MM.1S (cell line): ENCODE measurements around the gene IGFBP2.

Source experiments
- EZH2 ChIP-seq: fragments of 300-600 bp; sonication (generic); optimal IDR thresholded peaks from 2 replicates; pipeline ENCODE3; 2017; ENCODE audit warnings: low read depth, mild to moderate bottlenecking, antibody characterized with exemption, low read length, mixed read lengths
- EZH2phosphoT487 ChIP-seq: fragments of 300-600 bp; sonication (generic); IDR thresholded peaks from 2 replicates; pipeline ENCODE4 v1.6.1; 2018; ENCODE audit warnings: antibody characterized with exemption, low read length
- TF ChIP-seq, protein P1 (sequence below): fragments of 300-600 bp; sonication (generic); IDR thresholded peaks from 2 replicates; pipeline ENCODE4 v1.5.1; 2016; ENCODE audit warnings: antibody characterized with exemption, low read length, mixed read lengths

DNA sequence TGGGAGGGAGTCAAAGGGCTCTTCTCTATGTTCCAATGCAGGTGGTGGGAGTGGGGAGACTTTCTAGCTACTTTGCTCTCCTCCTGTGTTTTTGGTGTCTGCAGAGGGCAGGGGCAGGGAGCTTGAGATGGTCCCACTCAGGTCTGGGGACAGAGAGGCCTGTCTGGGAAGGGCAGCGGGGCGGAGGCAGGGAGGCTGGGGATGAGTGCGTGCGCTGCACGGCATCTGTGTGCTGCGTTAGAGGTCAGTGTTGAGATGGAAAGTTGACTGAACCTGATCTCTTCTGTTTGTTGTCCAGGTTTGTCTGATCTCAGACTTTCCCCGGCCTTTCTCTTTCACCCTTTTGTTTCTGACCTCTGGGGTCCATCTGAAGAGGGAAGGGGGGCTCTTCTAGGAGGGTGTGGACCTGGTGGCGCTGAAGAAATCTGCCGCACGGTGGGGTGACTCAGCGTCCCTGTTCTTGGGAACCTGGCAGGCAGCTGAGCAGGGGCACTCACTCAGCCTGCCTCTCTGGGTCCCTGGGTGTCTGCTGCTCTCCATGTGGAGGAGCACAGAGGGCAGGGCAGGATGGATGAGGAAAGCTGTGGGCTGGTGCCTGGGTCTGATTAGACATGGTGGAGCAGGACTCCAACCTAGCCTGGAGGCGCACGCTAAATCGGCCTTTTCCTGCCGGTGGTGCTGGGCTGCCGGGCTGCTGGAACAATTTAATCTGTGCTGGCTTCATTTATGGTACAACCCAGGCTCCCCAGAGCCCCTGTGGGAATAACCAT lies 24.1 kb downstream of the IGFBP2 start:
- TF ChIP-seq EZH2 (no peak), EZH2phosphoT487 (no peak)
- TF ChIP-seq, protein P1, sequence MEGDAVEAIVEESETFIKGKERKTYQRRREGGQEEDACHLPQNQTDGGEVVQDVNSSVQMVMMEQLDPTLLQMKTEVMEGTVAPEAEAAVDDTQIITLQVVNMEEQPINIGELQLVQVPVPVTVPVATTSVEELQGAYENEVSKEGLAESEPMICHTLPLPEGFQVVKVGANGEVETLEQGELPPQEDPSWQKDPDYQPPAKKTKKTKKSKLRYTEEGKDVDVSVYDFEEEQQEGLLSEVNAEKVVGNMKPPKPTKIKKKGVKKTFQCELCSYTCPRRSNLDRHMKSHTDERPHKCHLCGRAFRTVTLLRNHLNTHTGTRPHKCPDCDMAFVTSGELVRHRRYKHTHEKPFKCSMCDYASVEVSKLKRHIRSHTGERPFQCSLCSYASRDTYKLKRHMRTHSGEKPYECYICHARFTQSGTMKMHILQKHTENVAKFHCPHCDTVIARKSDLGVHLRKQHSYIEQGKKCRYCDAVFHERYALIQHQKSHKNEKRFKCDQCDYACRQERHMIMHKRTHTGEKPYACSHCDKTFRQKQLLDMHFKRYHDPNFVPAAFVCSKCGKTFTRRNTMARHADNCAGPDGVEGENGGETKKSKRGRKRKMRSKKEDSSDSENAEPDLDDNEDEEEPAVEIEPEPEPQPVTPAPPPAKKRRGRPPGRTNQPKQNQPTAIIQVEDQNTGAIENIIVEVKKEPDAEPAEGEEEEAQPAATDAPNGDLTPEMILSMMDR: no peak
